OCI-LY3 (cell line): ENCODE measurements around the gene FGD3.

Experiments used
- H2AFZ ChIP-seq: fragments of 200-600, 300-600 bp; shearing (Covaris generic); 2 replicates; pipeline ENCODE4 v1.6.0; 2014; ENCODE audit warnings: antibody characterized with exemption, low read depth, low read length
- H3K27ac ChIP-seq: fragments of 200-600, 300-600 bp; sonication (generic); 2 replicates; pipeline ENCODE4 v1.5.1; 2014; ENCODE audit warnings: mild to moderate bottlenecking, low read length, moderate library complexity, mixed read lengths
- H3K27me3 ChIP-seq: fragments of 200-600, 300-600 bp; sonication (generic); 2 replicates; pipeline ENCODE4 v1.6.1; 2014; ENCODE audit warnings: low read depth, low read length, mixed read lengths
- H3K36me3 ChIP-seq: fragments of 200-600, 300-600 bp; sonication (generic); replicated peaks from 2 replicates; pipeline ENCODE3; 2014; ENCODE audit warnings: low read depth, low read length, mixed read lengths
- H3K4me1 ChIP-seq: fragments of 300-600, 200-600 bp; sonication (generic); 2 replicates; pipeline ENCODE4 v1.6.1; 2014; ENCODE audit warnings: low read length, mixed read lengths
- H3K4me2 ChIP-seq: fragments of 200-600, 300-600 bp; sonication (generic); 2 replicates; pipeline ENCODE4 v1.6.1; 2014; ENCODE audit warnings: low read length, mixed read lengths
- H3K4me3 ChIP-seq: fragments of 300-600, 200-600 bp; sonication (generic); 2 replicates; pipeline ENCODE4 v1.5.1; 2014; ENCODE audit warnings: antibody characterized with exemption, mild to moderate bottlenecking, low read length, moderate library complexity
- H3K79me2 ChIP-seq: fragments of 300-600, 200-600 bp; shearing (Covaris generic); 2 replicates; pipeline ENCODE4 v1.6.1; 2014; ENCODE audit warnings: mild to moderate bottlenecking, low read length, mixed read lengths
- H3K9ac ChIP-seq: fragments of 300-600, 200-600 bp; shearing (Covaris generic); 2 replicates; pipeline ENCODE4 v1.6.0; 2014; ENCODE audit warnings: mild to moderate bottlenecking, low read length, moderate library complexity
- H3K9me3 ChIP-seq: fragments of 200-600, 300-600 bp; shearing (Covaris generic); 2 replicates; pipeline ENCODE4 v1.6.1; 2014; ENCODE audit warnings: low read length, mixed read lengths; ENCODE audit not compliant: insufficient read depth
- H4K20me1 ChIP-seq: fragments of 200-600, 300-600 bp; sonication (generic); 2 replicates; pipeline ENCODE4 v1.6.1; 2016; ENCODE audit warnings: low read length, mixed read lengths; ENCODE audit not compliant: insufficient read depth
- EZH2phosphoT487 ChIP-seq: fragments of 200-600 bp; shearing (Covaris generic); IDR thresholded peaks from 2 replicates; pipeline ENCODE4 v1.6.1; 2018; ENCODE audit warnings: antibody characterized with exemption, mixed run types, low read depth
- TF ChIP-seq, protein P1 (sequence below): fragments of 200-600, 300-600 bp; sonication (generic); IDR thresholded peaks from 2 replicates; pipeline ENCODE4 v1.5.1; 2014; ENCODE audit warnings: antibody characterized with exemption, low read length, low read depth

The FGD3 gene

DNA sequence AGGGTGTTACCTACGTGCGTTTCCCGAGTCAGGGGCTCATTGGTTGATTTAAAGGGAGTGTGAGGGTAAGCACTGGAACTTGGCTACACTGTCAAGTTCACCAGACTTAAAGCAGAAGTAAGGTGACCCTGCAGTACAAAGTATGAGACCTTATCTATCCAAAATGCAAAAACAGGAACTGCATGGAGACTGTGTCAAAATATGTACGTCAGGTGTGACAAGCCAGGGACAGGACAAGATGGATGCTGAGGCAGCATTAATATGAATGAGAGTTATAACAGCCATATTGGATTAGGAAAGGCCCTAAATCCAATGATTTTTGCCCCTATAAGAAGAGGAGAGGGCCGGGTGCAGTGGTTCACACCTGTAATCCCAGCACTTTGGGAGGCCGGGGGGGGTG is 95.8 kb downstream of the FGD3 start:
- Histone ChIP-seq H3K4me1 (peaks cover 8% of the 10 kb centered on the region), H2AFZ (no peak overlapping the region), H4K20me1 (no peaks in the 10 kb centered on the region), H3K27me3 (no peaks in the 10 kb centered on the region), H3K9ac (no peak overlapping the region), H3K27ac (no peak overlapping the region), H3K36me3 (no peaks in the 10 kb centered on the region), H3K79me2 (no peaks in the 10 kb centered on the region), H3K9me3 (no peaks in the 10 kb centered on the region), H3K4me2 (no peak overlapping the region), H3K4me3 (no peak overlapping the region)
- TF ChIP-seq EZH2phosphoT487 = no peak
- TF ChIP-seq, protein P1, sequence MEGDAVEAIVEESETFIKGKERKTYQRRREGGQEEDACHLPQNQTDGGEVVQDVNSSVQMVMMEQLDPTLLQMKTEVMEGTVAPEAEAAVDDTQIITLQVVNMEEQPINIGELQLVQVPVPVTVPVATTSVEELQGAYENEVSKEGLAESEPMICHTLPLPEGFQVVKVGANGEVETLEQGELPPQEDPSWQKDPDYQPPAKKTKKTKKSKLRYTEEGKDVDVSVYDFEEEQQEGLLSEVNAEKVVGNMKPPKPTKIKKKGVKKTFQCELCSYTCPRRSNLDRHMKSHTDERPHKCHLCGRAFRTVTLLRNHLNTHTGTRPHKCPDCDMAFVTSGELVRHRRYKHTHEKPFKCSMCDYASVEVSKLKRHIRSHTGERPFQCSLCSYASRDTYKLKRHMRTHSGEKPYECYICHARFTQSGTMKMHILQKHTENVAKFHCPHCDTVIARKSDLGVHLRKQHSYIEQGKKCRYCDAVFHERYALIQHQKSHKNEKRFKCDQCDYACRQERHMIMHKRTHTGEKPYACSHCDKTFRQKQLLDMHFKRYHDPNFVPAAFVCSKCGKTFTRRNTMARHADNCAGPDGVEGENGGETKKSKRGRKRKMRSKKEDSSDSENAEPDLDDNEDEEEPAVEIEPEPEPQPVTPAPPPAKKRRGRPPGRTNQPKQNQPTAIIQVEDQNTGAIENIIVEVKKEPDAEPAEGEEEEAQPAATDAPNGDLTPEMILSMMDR = no peak

DNA sequence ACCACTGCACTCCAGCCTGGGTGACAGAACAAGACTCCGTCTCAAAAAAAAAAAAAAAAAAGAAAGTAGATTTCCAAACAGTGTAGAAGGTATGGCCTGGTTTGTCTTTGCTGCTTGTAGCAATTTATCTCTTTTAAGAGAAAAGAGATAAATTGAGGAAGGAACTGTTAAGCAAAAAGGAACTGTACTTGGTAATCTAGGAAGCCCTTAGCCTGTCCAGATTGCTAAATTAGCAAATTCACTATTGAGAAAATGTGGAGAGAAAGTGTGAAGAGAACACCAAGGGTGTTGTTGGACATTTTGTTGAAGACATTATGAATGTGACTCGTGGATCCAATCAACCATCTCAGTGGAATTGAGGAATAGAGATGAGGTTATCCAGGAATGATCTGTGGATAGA is 98.2 kb downstream of the FGD3 start:
- no peak for TF ChIP-seq EZH2phosphoT487
- TF ChIP-seq, protein P1 = no peak
- H3K4me1 ChIP-seq = no peaks in the 10 kb centered on the region
- H3K9ac ChIP-seq = no peak overlapping the region
- H3K79me2 ChIP-seq = no peaks in the 10 kb centered on the region
- H4K20me1 ChIP-seq = no peaks in the 10 kb centered on the region
- no peaks in the 10 kb centered on the region for H3K27me3 ChIP-seq
- no peak overlapping the region for H3K4me2 ChIP-seq
- H3K9me3 ChIP-seq = no peaks in the 10 kb centered on the region
- H3K27ac ChIP-seq = no peak overlapping the region
- no peak overlapping the region for H3K4me3 ChIP-seq
- H3K36me3 ChIP-seq = no peaks in the 10 kb centered on the region
- no peak overlapping the region for H2AFZ ChIP-seq

DNA sequence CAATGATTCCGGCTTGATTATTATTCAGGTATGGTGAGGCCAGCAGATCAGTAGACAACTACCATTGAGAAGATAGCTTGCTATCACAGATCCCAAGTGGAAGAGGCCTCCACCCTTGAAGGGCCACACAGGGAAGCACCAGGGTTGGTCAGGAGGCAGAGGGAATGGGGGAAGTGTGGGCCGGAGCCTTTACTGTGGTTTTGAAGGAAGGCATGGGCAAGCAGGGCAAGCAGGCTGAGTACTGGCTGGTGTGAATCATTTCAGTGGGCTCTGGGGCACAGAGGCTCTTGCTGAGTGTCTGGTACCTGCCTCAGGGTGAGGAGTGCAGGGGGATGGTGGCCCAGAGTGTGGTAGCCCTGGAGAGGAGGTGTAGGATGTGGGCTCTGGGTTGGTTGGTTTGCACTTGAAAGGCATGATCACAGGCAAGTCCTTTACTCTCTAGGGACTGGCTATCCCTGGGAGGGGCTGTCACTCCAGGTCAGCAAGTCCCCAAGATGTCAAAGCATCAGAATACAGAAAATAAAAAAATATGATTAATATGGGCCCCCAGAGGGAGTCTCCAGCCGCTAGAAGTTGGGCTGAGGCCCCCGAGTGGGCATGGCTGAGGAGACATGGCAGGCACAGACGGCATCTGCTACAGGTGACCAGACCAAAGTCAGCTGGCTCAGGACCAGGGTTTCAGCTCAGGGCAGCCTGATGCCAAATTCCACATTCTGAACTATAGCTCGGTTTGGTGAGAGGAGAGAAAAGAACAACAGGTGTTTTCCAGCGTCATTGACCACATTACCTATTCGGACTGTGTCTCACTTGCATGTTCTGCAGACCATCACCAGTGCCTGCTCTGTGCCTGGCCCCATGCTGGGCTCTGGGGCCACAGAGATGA is 101.5 kb downstream of the FGD3 start:
- no peaks in the 10 kb centered on the region for H3K36me3 ChIP-seq
- no peak overlapping the region for H3K4me2 ChIP-seq
- TF ChIP-seq, protein P1 = no peak
- no peak overlapping the region for H3K27ac ChIP-seq
- H3K4me1 ChIP-seq = no peaks in the 10 kb centered on the region
- no peaks in the 10 kb centered on the region for H3K9me3 ChIP-seq
- no peak overlapping the region for H3K4me3 ChIP-seq
- no peaks in the 10 kb centered on the region for H4K20me1 ChIP-seq
- no peaks in the 10 kb centered on the region for H3K27me3 ChIP-seq
- no peaks in the 10 kb centered on the region for H3K79me2 ChIP-seq
- no peak overlapping the region for H3K9ac ChIP-seq
- no peak overlapping the region for H2AFZ ChIP-seq

DNA sequence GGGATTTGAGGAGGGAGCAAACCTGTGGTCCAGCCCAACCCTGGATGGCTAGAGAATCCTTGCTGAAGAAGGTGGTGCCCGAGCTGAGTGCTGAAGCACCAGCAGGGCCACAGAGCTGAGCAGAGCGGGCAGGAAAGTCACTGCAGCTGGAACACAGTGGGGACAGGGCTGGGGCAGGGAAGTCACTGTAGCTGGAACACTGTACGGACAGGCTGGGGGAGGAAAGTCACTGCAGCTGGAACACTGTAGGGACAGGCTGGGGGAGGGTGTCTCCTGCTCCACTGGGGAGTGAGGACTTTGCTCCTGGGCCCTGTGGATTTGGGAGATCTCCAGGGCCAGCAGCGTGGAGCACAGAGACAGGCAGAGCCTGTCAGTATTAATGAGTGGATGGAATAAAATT is 102.2 kb downstream of the FGD3 start:
- no peak overlapping the region for H2AFZ ChIP-seq
- H3K9ac ChIP-seq = no peak overlapping the region
- no peaks in the 10 kb centered on the region for H3K79me2 ChIP-seq
- H4K20me1 ChIP-seq = no peaks in the 10 kb centered on the region
- no peak overlapping the region for H3K4me2 ChIP-seq
- H3K9me3 ChIP-seq = no peaks in the 10 kb centered on the region
- no peaks in the 10 kb centered on the region for H3K27me3 ChIP-seq
- no peak overlapping the region for H3K4me3 ChIP-seq
- no peak overlapping the region for H3K27ac ChIP-seq
- H3K4me1 ChIP-seq = no peaks in the 10 kb centered on the region
- TF ChIP-seq EZH2phosphoT487 = no peak
- H3K36me3 ChIP-seq = no peaks in the 10 kb centered on the region
